ENCODE results near the gene RETSAT.

DNA sequence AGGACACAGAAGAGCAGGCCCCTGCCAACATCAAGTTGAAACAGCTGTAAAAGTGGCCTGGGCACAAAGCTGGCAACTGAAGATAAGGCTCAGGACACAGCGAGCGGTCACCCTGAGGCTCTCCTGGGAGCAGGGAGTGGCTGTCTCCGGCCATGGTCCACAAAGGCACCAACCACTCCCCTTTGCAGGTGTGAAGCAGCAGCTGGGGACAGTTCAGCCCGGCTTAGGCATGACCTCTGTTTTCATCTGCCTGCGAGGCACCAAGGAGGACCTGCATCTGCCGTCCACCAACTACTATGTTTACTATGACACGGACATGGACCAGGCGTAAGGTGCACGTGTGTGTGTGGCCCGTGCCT, 39.5 kb downstream of the RETSAT start:
- TF ChIP-seq, protein P1, sequence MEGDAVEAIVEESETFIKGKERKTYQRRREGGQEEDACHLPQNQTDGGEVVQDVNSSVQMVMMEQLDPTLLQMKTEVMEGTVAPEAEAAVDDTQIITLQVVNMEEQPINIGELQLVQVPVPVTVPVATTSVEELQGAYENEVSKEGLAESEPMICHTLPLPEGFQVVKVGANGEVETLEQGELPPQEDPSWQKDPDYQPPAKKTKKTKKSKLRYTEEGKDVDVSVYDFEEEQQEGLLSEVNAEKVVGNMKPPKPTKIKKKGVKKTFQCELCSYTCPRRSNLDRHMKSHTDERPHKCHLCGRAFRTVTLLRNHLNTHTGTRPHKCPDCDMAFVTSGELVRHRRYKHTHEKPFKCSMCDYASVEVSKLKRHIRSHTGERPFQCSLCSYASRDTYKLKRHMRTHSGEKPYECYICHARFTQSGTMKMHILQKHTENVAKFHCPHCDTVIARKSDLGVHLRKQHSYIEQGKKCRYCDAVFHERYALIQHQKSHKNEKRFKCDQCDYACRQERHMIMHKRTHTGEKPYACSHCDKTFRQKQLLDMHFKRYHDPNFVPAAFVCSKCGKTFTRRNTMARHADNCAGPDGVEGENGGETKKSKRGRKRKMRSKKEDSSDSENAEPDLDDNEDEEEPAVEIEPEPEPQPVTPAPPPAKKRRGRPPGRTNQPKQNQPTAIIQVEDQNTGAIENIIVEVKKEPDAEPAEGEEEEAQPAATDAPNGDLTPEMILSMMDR (tag by site-specific recombination; IDR thresholded peaks at IDR 0.05) = no peak
- TF ChIP-seq, protein P2, sequence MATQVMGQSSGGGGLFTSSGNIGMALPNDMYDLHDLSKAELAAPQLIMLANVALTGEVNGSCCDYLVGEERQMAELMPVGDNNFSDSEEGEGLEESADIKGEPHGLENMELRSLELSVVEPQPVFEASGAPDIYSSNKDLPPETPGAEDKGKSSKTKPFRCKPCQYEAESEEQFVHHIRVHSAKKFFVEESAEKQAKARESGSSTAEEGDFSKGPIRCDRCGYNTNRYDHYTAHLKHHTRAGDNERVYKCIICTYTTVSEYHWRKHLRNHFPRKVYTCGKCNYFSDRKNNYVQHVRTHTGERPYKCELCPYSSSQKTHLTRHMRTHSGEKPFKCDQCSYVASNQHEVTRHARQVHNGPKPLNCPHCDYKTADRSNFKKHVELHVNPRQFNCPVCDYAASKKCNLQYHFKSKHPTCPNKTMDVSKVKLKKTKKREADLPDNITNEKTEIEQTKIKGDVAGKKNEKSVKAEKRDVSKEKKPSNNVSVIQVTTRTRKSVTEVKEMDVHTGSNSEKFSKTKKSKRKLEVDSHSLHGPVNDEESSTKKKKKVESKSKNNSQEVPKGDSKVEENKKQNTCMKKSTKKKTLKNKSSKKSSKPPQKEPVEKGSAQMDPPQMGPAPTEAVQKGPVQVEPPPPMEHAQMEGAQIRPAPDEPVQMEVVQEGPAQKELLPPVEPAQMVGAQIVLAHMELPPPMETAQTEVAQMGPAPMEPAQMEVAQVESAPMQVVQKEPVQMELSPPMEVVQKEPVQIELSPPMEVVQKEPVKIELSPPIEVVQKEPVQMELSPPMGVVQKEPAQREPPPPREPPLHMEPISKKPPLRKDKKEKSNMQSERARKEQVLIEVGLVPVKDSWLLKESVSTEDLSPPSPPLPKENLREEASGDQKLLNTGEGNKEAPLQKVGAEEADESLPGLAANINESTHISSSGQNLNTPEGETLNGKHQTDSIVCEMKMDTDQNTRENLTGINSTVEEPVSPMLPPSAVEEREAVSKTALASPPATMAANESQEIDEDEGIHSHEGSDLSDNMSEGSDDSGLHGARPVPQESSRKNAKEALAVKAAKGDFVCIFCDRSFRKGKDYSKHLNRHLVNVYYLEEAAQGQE (tag by site-specific recombination; IDR thresholded peaks at IDR 0.05) = no peak
- TF ChIP-seq, protein P3, sequence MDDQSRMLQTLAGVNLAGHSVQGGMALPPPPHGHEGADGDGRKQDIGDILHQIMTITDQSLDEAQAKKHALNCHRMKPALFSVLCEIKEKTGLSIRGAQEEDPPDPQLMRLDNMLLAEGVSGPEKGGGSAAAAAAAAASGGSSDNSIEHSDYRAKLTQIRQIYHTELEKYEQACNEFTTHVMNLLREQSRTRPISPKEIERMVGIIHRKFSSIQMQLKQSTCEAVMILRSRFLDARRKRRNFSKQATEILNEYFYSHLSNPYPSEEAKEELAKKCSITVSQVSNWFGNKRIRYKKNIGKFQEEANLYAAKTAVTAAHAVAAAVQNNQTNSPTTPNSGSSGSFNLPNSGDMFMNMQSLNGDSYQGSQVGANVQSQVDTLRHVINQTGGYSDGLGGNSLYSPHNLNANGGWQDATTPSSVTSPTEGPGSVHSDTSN (CRISPR knock-in tag; IDR thresholded peaks at IDR 0.05) = no peak

All from HEK293 (cell line).